ENCODE data around the gene DOCK7. TPM values are rescaled to one million over a fixed set of nuclear protein-coding genes. Genes with fewer than 3 reads are reported as not detected.

The DOCK7 gene
- total and polyA plus RNA-seq, 4 donors = 6.1 to 64.1 (median 29.3) TPM

GRCh38 chr1:62424411-62424810, 263.8 kb downstream of the DOCK7 start:
- Histone ChIP-seq H3K27ac (ENCODE audit: low read depth in 1 of 2, low read length in 2 of 2) (no peak overlapping the region), H3K4me3 (ENCODE audit: low read length in 2 of 2) (no peak overlapping the region), H3K9me3 (ENCODE audit: control insufficient read depth, low read length) (no peaks in the 10 kb centered on the region), H3K4me1 (ENCODE audit: control insufficient read depth in 1 of 2, insufficient read depth in 2 of 2, low read length in 2 of 2) (no peaks in the 10 kb centered on the region), H3K36me3 (ENCODE audit: control insufficient read depth in 1 of 2, insufficient read depth in 2 of 2, low read length in 1 of 2) (no peaks in the 10 kb centered on the region), H3K27me3 (ENCODE audit: control insufficient read depth in 1 of 2, insufficient read depth in 2 of 2, low read length in 1 of 2) (no peaks in the 10 kb centered on the region)
- ATAC-seq (ENCODE audit: low FRiP score) = no peak
- no peak for DNase-seq
- intact Hi-C loops (cut with DNase I) = no loop called here
- WGBS, 2 donors = 70 to 77% methylated on average over 4 of the region's 4 CpGs

GRCh38 chr1:62423580-62424242, 264.5 kb downstream of the DOCK7 start:
- WGBS, 2 donors = 91 to 92% methylated on average over 14 of the region's 14 CpGs
- Histone ChIP-seq H3K27ac (ENCODE audit: low read depth in 1 of 2, low read length in 2 of 2) (no peak overlapping the region), H3K9me3 (ENCODE audit: control insufficient read depth, low read length) (no peaks in the 10 kb centered on the region), H3K4me3 (ENCODE audit: low read length in 2 of 2) (no peak overlapping the region), H3K27me3 (ENCODE audit: control insufficient read depth in 1 of 2, insufficient read depth in 2 of 2, low read length in 1 of 2) (no peaks in the 10 kb centered on the region), H3K4me1 (ENCODE audit: control insufficient read depth in 1 of 2, insufficient read depth in 2 of 2, low read length in 2 of 2) (no peaks in the 10 kb centered on the region), H3K36me3 (ENCODE audit: control insufficient read depth in 1 of 2, insufficient read depth in 2 of 2, low read length in 1 of 2) (no peaks in the 10 kb centered on the region)
- intact Hi-C loops (cut with DNase I) = no loop called here
- ATAC-seq (ENCODE audit: low FRiP score) = no peak
- no peak for DNase-seq

- Histone ChIP-seq H3K27ac (ENCODE audit: low read depth in 1 of 2, low read length in 2 of 2) (no peak overlapping the region), H3K9me3 (ENCODE audit: control insufficient read depth, low read length) (no peaks in the 10 kb centered on the region), H3K36me3 (ENCODE audit: control insufficient read depth in 1 of 2, insufficient read depth in 2 of 2, low read length in 1 of 2) (no peaks in the 10 kb centered on the region), H3K4me1 (ENCODE audit: control insufficient read depth in 1 of 2, insufficient read depth in 2 of 2, low read length in 2 of 2) (no peaks in the 10 kb centered on the region), H3K27me3 (ENCODE audit: control insufficient read depth in 1 of 2, insufficient read depth in 2 of 2, low read length in 1 of 2) (no peaks in the 10 kb centered on the region), H3K4me3 (ENCODE audit: low read length in 2 of 2) (no peak overlapping the region)
- DNase-seq (no peak), ATAC-seq (ENCODE audit: low FRiP score) (no peak)
- 73 to 78% methylated on average over 1 of the region's 1 CpG for WGBS, 2 donors
- intact Hi-C loops (cut with DNase I) = no loop called here
Observed at GRCh38 chr1:62420214-62420613, 268.0 kb downstream of the DOCK7 start.

GRCh38 chr1:62417351-62417999, 270.7 kb downstream of the DOCK7 start:
- Histone ChIP-seq H3K36me3 (ENCODE audit: control insufficient read depth in 1 of 2, insufficient read depth in 2 of 2, low read length in 1 of 2) (no peaks in the 10 kb centered on the region), H3K27me3 (ENCODE audit: control insufficient read depth in 1 of 2, insufficient read depth in 2 of 2, low read length in 1 of 2) (no peaks in the 10 kb centered on the region), H3K4me3 (ENCODE audit: low read length in 2 of 2) (no peak overlapping the region), H3K27ac (ENCODE audit: low read depth in 1 of 2, low read length in 2 of 2) (no peak overlapping the region), H3K4me1 (ENCODE audit: control insufficient read depth in 1 of 2, insufficient read depth in 2 of 2, low read length in 2 of 2) (no peaks in the 10 kb centered on the region), H3K9me3 (ENCODE audit: control insufficient read depth, low read length) (no peaks in the 10 kb centered on the region)
- WGBS, 2 donors = 49 to 56% methylated on average over 2 of the region's 2 CpGs
- DNase-seq (no peak), ATAC-seq (ENCODE audit: low FRiP score) (no peak)
- intact Hi-C loops (cut with DNase I) = no loop called here

- intact Hi-C loops (cut with DNase I) = no loop called here
- ATAC-seq (ENCODE audit: low FRiP score) (no peak), DNase-seq (no peak)
- Histone ChIP-seq H3K9me3 (ENCODE audit: control insufficient read depth, low read length) (no peaks in the 10 kb centered on the region), H3K4me3 (ENCODE audit: low read length in 2 of 2) (no peak overlapping the region), H3K27ac (ENCODE audit: low read depth in 1 of 2, low read length in 2 of 2) (no peak overlapping the region), H3K36me3 (ENCODE audit: control insufficient read depth in 1 of 2, insufficient read depth in 2 of 2, low read length in 1 of 2) (no peaks in the 10 kb centered on the region), H3K27me3 (ENCODE audit: control insufficient read depth in 1 of 2, insufficient read depth in 2 of 2, low read length in 1 of 2) (no peaks in the 10 kb centered on the region), H3K4me1 (ENCODE audit: control insufficient read depth in 1 of 2, insufficient read depth in 2 of 2, low read length in 2 of 2) (no peaks in the 10 kb centered on the region)
- WGBS, 2 donors = 94 to 96% methylated on average over 8 of the region's 8 CpGs
Observed at GRCh38 chr1:62415687-62416086, 272.5 kb downstream of the DOCK7 start.

- Histone ChIP-seq H3K27me3 (ENCODE audit: control insufficient read depth in 1 of 2, insufficient read depth in 2 of 2, low read length in 1 of 2) (no peaks in the 10 kb centered on the region), H3K36me3 (ENCODE audit: control insufficient read depth in 1 of 2, insufficient read depth in 2 of 2, low read length in 1 of 2) (no peaks in the 10 kb centered on the region), H3K4me3 (ENCODE audit: low read length in 2 of 2) (no peak overlapping the region), H3K27ac (ENCODE audit: low read depth in 1 of 2, low read length in 2 of 2) (no peak overlapping the region), H3K9me3 (ENCODE audit: control insufficient read depth, low read length) (no peaks in the 10 kb centered on the region), H3K4me1 (ENCODE audit: control insufficient read depth in 1 of 2, insufficient read depth in 2 of 2, low read length in 2 of 2) (no peaks in the 10 kb centered on the region)
- intact Hi-C loops (cut with DNase I) = loop anchor here (2.0 to 5.0 kb wide), 2 partner anchors 230 to 233 kb away; no protein-coding TSS in a partner anchor
- WGBS, 2 donors = 67 to 68% methylated on average over 12 of the region's 12 CpGs
- ATAC-seq (ENCODE audit: low FRiP score) = no peak
- DNase-seq = no peak
Observed at GRCh38 chr1:62407398-62408009, 280.7 kb downstream of the DOCK7 start.

GRCh38 chr1:62406576-62406975, 281.6 kb downstream of the DOCK7 start:
- intact Hi-C loops (cut with DNase I) = loop anchor here (2.0 to 5.0 kb wide), 2 partner anchors 229 to 232 kb away; no protein-coding TSS in a partner anchor
- H3K36me3 ChIP-seq (ENCODE audit: control insufficient read depth in 1 of 2, insufficient read depth in 2 of 2, low read length in 1 of 2) = no peaks in the 10 kb centered on the region
- no peak overlapping the region for H3K4me3 ChIP-seq (ENCODE audit: low read length in 2 of 2)
- ATAC-seq (ENCODE audit: low FRiP score) (no peak), DNase-seq (no peak)
- no peaks in the 10 kb centered on the region for H3K9me3 ChIP-seq (ENCODE audit: control insufficient read depth, low read length)
- H3K27ac ChIP-seq (ENCODE audit: low read depth in 1 of 2, low read length in 2 of 2) = no peak overlapping the region
- no peaks in the 10 kb centered on the region for H3K4me1 ChIP-seq (ENCODE audit: control insufficient read depth in 1 of 2, insufficient read depth in 2 of 2, low read length in 2 of 2)
- WGBS, 2 donors = 77 to 92% methylated on average over 3 of the region's 3 CpGs
- no peaks in the 10 kb centered on the region for H3K27me3 ChIP-seq (ENCODE audit: control insufficient read depth in 1 of 2, insufficient read depth in 2 of 2, low read length in 1 of 2)

- H3K27ac ChIP-seq (ENCODE audit: low read depth in 1 of 2, low read length in 2 of 2) = no peak overlapping the region
- H3K4me1 ChIP-seq (ENCODE audit: control insufficient read depth in 1 of 2, insufficient read depth in 2 of 2, low read length in 2 of 2) = no peaks in the 10 kb centered on the region
- DNase-seq = no peak
- no peak for ATAC-seq (ENCODE audit: low FRiP score)
- no peak overlapping the region for H3K4me3 ChIP-seq (ENCODE audit: low read length in 2 of 2)
- WGBS, 2 donors = 95 to 97% methylated on average over 2 of the region's 2 CpGs
- no peaks in the 10 kb centered on the region for H3K36me3 ChIP-seq (ENCODE audit: control insufficient read depth in 1 of 2, insufficient read depth in 2 of 2, low read length in 1 of 2)
- H3K27me3 ChIP-seq (ENCODE audit: control insufficient read depth in 1 of 2, insufficient read depth in 2 of 2, low read length in 1 of 2) = no peaks in the 10 kb centered on the region
- H3K9me3 ChIP-seq (ENCODE audit: control insufficient read depth, low read length) = no peaks in the 10 kb centered on the region
- intact Hi-C loops (cut with DNase I) = loop anchor here in 1 of 2 donors (5.0 kb wide), 1 partner anchor 228 kb away; no protein-coding TSS in a partner anchor
Observed at GRCh38 chr1:62405247-62405646, 282.9 kb downstream of the DOCK7 start.

All from aorta (tissue), 5 donors.